Activated CD4-positive, alpha-beta T cell treated with anti-CD3 and anti-CD28 coated beads, Interleukin-2, Interleukin-6, amounts not matched to agents 100 ng/mL and 50 ng/mL, durations not matched to agents 16 hours and 8 hours (primary cell): ENCODE data around the gene SSPN.

ENCODE experiments used
- DNase-seq: peaks from one replicate; pipeline ENCODE4 v3.0.0-alpha.2; 2020

Gene SSPN

GRCh38 chr12:26268841-26269561, 73.6 kb downstream of the SSPN start:
- DNase-seq, result no peak

GRCh38 chr12:26269562-26270284, 74.3 kb downstream of the SSPN start:
- DNase-seq, result no peak

- DNase-seq, result no peak
Measured at GRCh38 chr12:26271024-26271423, 75.7 kb downstream of the SSPN start.

- no peak for DNase-seq
Measured at GRCh38 chr12:26271889-26272492, 76.6 kb downstream of the SSPN start.

- no peak for DNase-seq
Measured at GRCh38 chr12:26272851-26273250, 77.5 kb downstream of the SSPN start.

GRCh38 chr12:26273811-26274210, 78.4 kb downstream of the SSPN start:
- DNase-seq, result no peak

GRCh38 chr12:26274441-26275312, 79.3 kb downstream of the SSPN start:
- peak; percentile 84 for DNase-seq

- DNase-seq, result no peak
Measured at GRCh38 chr12:26275313-26276131, 80.1 kb downstream of the SSPN start.

- no peak for DNase-seq
Measured at GRCh38 chr12:26276709-26277108, 81.3 kb downstream of the SSPN start.

GRCh38 chr12:26277506-26278246, 82.3 kb downstream of the SSPN start:
- peak; percentile 8 for DNase-seq

- no peak for DNase-seq
Measured at GRCh38 chr12:26278266-26278665, 82.9 kb downstream of the SSPN start.

- no peak for DNase-seq
Measured at GRCh38 chr12:26278666-26279065, 83.3 kb downstream of the SSPN start.

GRCh38 chr12:26279091-26279490, 83.7 kb downstream of the SSPN start:
- no peak for DNase-seq

- no peak for DNase-seq
Measured at GRCh38 chr12:26279908-26280307, 84.5 kb downstream of the SSPN start.

GRCh38 chr12:26280869-26281268, 85.5 kb downstream of the SSPN start:
- no peak for DNase-seq

- DNase-seq, result no peak
Measured at GRCh38 chr12:26281320-26281719, 85.9 kb downstream of the SSPN start.

- DNase-seq, result no peak
Measured at GRCh38 chr12:26282339-26282940, 87.1 kb downstream of the SSPN start.

GRCh38 chr12:26283046-26283445, 87.7 kb downstream of the SSPN start:
- DNase-seq, result no peak

GRCh38 chr12:26283617-26284016, 88.2 kb downstream of the SSPN start:
- no peak for DNase-seq

- no peak for DNase-seq
Measured at GRCh38 chr12:26285401-26285800, 90.0 kb downstream of the SSPN start.

GRCh38 chr12:26286186-26286585, 90.8 kb downstream of the SSPN start:
- no peak for DNase-seq
